SK-N-SH (cell line): ENCODE measurements around the gene AUTS2.

Experiments used
- CTCF ChIP-seq: fragments of 200-600 bp; sonication (generic); IDR thresholded peaks from 2 replicates; pipeline ENCODE4 v1.6.1; 2017; ENCODE audit warnings: antibody characterized with exemption, mild to moderate bottlenecking, moderate library complexity
- MAX ChIP-seq: IDR thresholded peaks from 2 replicates; pipeline ENCODE4 v1.4.0; 2012; ENCODE audit warnings: low read depth
- TEAD4 ChIP-seq: IDR thresholded peaks from 2 replicates; pipeline ENCODE4 v1.4.0; 2012; ENCODE audit warnings: mild to moderate bottlenecking, borderline replicate concordance; ENCODE audit not compliant: insufficient read depth

- TF ChIP-seq CTCF = no peak; the same call in 1 of the 2 replicates
- no peak for TF ChIP-seq TEAD4
- peak; percentile 21; the same call in 1 of the 2 replicates for TF ChIP-seq MAX
Measured at GRCh38 chr7:69610374-69611084, 12.3 kb downstream of the AUTS2 start.
